PC-9 (cell line): ENCODE results near the gene FOXM1.

Experiments used
- CTCF ChIP-seq: fragments of 200-600 bp; sonication (generic); conservative IDR thresholded peaks from 2 replicates; pipeline ENCODE4 v1.6.1; 2017; ENCODE audit warnings: mixed run types, antibody characterized with exemption, mild to moderate bottlenecking, moderate library complexity
- EZH2 ChIP-seq: fragments of 200-600 bp; sonication (generic); IDR thresholded peaks from 2 replicates; pipeline ENCODE4 v1.8.0; 2017; ENCODE audit warnings: antibody characterized with exemption, low read depth

GRCh38 chr12:2912216-2912575, 35.2 kb upstream of the FOXM1 start:
- no peak for TF ChIP-seq EZH2
- TF ChIP-seq CTCF, result no peak
